ENCODE measurements around the gene PLOD2. TPM values are rescaled to one million over a fixed set of nuclear protein-coding genes. Genes with fewer than 3 reads are reported as not detected.

Gene PLOD2
- total and polyA plus RNA-seq, 2 of the 8 experiments (the other 6 are each of a cell fraction or from before 2014, with no cell fraction given), result 4.0 to 28.7 TPM

- FAIRE-seq (no peak), DNase-seq (ENCODE audit: low read depth in 1 of 2, low spot score in 2 of 2) (no peak)
- H3K14ac ChIP-seq (ENCODE audit: insufficient read length), result no peak overlapping the region
- H3K27me3 ChIP-seq (replicated peaks in 1 of 4; ENCODE audit: control insufficient read depth in 3 of 4, extremely low read depth in 1 of 4, insufficient read depth in 3 of 4, low read length in 3 of 4), result no peaks in the 10 kb centered on the region
- no peak overlapping the region for H2AK5ac ChIP-seq (ENCODE audit: low read depth, low read length)
- H3K4me3 ChIP-seq (ENCODE audit: extremely low read depth in 1 of 4, insufficient read depth in 2 of 4, low read depth in 3 of 4, low read length in 4 of 4), result no peak overlapping the region
- H4K20me1 ChIP-seq (replicated peaks in 1 of 2; ENCODE audit: control insufficient read depth in 1 of 2, insufficient read depth in 2 of 2, low read length in 2 of 2), result peaks cover 0 to 2% of the 10 kb centered on the region in 2 experiments
- H2BK120ac ChIP-seq (replicated peaks; ENCODE audit: low read depth, low read length), result no peak overlapping the region
- no peak overlapping the region for H3K27ac ChIP-seq (ENCODE audit: low read depth, low read length)
- H3K4ac ChIP-seq (replicated peaks; ENCODE audit: insufficient read length, low read depth, low read length), result no peak overlapping the region
- H3K23ac ChIP-seq (ENCODE audit: insufficient read length), result no peak overlapping the region
- POLR2A ChIA-PET (ENCODE audit: partially characterized antibody), result no interaction called here
- H2BK12ac ChIP-seq (ENCODE audit: low read depth, low read length), result no peak overlapping the region
- H3K79me2 ChIP-seq (ENCODE audit: control insufficient read depth in 1 of 2, insufficient read depth in 2 of 2, low read length in 2 of 2), result peaks cover 0 to 10% of the 10 kb centered on the region in 2 experiments; a peak in 1 of 4 replicates
- H3K4me1 ChIP-seq (replicated peaks in 1 of 4; ENCODE audit: control insufficient read depth in 3 of 4, insufficient read depth in 4 of 4, low read length in 3 of 4), result no peaks in the 10 kb centered on the region
- no peak overlapping the region for H2AFZ ChIP-seq (ENCODE audit: low read length)
- H2BK5ac ChIP-seq (ENCODE audit: low read depth, low read length), result no peak overlapping the region
- no peaks in the 10 kb centered on the region for H3K36me3 ChIP-seq (ENCODE audit: control insufficient read depth in 2 of 4, insufficient read depth in 4 of 4, low read length in 3 of 4)
- no peak overlapping the region for H2BK20ac ChIP-seq (ENCODE audit: low read length)
- CTCF ChIA-PET (ENCODE audit: partially characterized antibody), result no interaction called here
- H3K4me2 ChIP-seq (ENCODE audit: insufficient read depth in 1 of 2, low read depth in 2 of 2, low read length in 2 of 2), result no peak overlapping the region
- no peak overlapping the region for H3K56ac ChIP-seq (replicated peaks; ENCODE audit: insufficient read length, low read depth, low read length)
- no peak overlapping the region for H4K5ac ChIP-seq (ENCODE audit: insufficient read length, low read depth, low read length)
- H3K79me1 ChIP-seq (ENCODE audit: low read depth, low read length), result no peaks in the 10 kb centered on the region
- no peak overlapping the region for H2BK15ac ChIP-seq (ENCODE audit: low read length)
- no peaks in the 10 kb centered on the region for H3K23me2 ChIP-seq (ENCODE audit: low read depth, low read length)
- H4K8ac ChIP-seq (ENCODE audit: extremely low read depth, insufficient read depth, low read length), result no peak overlapping the region
- H4K91ac ChIP-seq (replicated peaks; ENCODE audit: insufficient read length, low read length), result no peak overlapping the region
- H3K9ac ChIP-seq (replicated peaks in 1 of 4; ENCODE audit: extremely low read depth in 1 of 4, low read depth in 3 of 4, low read length in 3 of 4), result no peak overlapping the region
- no peak overlapping the region for H3K18ac ChIP-seq (ENCODE audit: extremely low read depth, low read length)
- no peaks in the 10 kb centered on the region for H3K9me3 ChIP-seq (ENCODE audit: insufficient read depth in 2 of 2, low read depth in 1 of 2, low read length in 1 of 2)
- TF ChIP-seq TCF12 (IDR thresholded peaks at IDR 0.05; ENCODE audit: low read depth, low read length) (no peak), PHF8 (conservative IDR thresholded peaks at IDR 0.05; ENCODE audit: low read depth, low read length) (no peak), TAF1 (IDR thresholded peaks at IDR 0.05; ENCODE audit: low read depth, low read length) (no peak), EP300 (IDR thresholded peaks at IDR 0.05; ENCODE audit: borderline replicate concordance in 1 of 2, low read depth in 2 of 2, low read length in 2 of 2) (no peak), EGR1 (IDR thresholded peaks at IDR 0.05; ENCODE audit: borderline replicate concordance, low read depth, low read length) (no peak), JUN (IDR thresholded peaks at IDR 0.05; ENCODE audit: low read depth, low read length) (no peak), NRF1 (IDR thresholded peaks at IDR 0.05; ENCODE audit: low read depth, low read length) (no peak), KDM5A (IDR thresholded peaks at IDR 0.05; ENCODE audit: low read length) (no peak), JUND (IDR thresholded peaks at IDR 0.05; ENCODE audit: low read length) (no peak), BACH1 (IDR thresholded peaks at IDR 0.05; ENCODE audit: low read length) (no peak), ZNF274 (IDR thresholded peaks at IDR 0.05; ENCODE audit: borderline replicate concordance, extremely low read depth, low read length) (no peak), SP1 (IDR thresholded peaks at IDR 0.05; ENCODE audit: low read depth, low read length) (no peak), TBP (IDR thresholded peaks at IDR 0.05; ENCODE audit: low read depth, low read length) (no peak), HDAC2 (IDR thresholded peaks at IDR 0.05; ENCODE audit: borderline replicate concordance in 1 of 2, low read depth in 2 of 2, low read length in 2 of 2) (no peak), GABPA (IDR thresholded peaks at IDR 0.05; ENCODE audit: borderline replicate concordance, insufficient read depth, low read length) (no peak), MAX (IDR thresholded peaks at IDR 0.05) (no peak), BRCA1 (IDR thresholded peaks at IDR 0.05; ENCODE audit: low read depth, low read length) (no peak)
Observed at GRCh38 chr3:146125951-146126350, 35.0 kb downstream of the PLOD2 start.

Data from H1 (cell line).